BE2C (cell line): ENCODE measurements around the gene LTB4R2.

Experiments used
- DNase-seq: peaks from one replicate; pipeline ENCODE4 v3.0.0-alpha.2; 2020
- H3K27me3 ChIP-seq: fragments of 250-450 bp; sonication (Bioruptor Pico); 2 replicates; pipeline ENCODE4 v1.5.1; 2020; ENCODE audit warnings: mild to moderate bottlenecking
- H3K36me3 ChIP-seq: fragments of 250-450 bp; sonication (Bioruptor Pico); 2 replicates; pipeline ENCODE4 v1.5.1; 2020; ENCODE audit warnings: mild to moderate bottlenecking
- H3K4me1 ChIP-seq: fragments of 250-450 bp; sonication (Bioruptor Pico); 2 replicates; pipeline ENCODE4 v1.5.1; 2020
- H3K4me3 ChIP-seq: 2 replicates; pipeline ENCODE4 v1.5.1; 2011; ENCODE audit warnings: low read depth, low read length
- H3K9me3 ChIP-seq: fragments of 250-450 bp; sonication (Bioruptor Pico); 2 replicates; pipeline ENCODE4 v1.5.1; 2020
- CTCF ChIP-seq: IDR thresholded peaks from 2 replicates; pipeline ENCODE4 v1.5.1; 2012; ENCODE audit warnings: mild to moderate bottlenecking, low read depth, low read length

Gene LTB4R2

GRCh38 chr14:24263848-24264247 lies 46.1 kb upstream of the LTB4R2 start:
- Histone ChIP-seq H3K27me3 (no peaks in the 10 kb centered on the region), H3K9me3 (no peaks in the 10 kb centered on the region), H3K4me1 (no peaks in the 10 kb centered on the region), H3K36me3 (no peaks in the 10 kb centered on the region), H3K4me3 (no peak overlapping the region)
- no peak for TF ChIP-seq CTCF
- no peak for DNase-seq

GRCh38 chr14:24264298-24264697 lies 45.6 kb upstream of the LTB4R2 start:
- Histone ChIP-seq H3K4me3 (no peak overlapping the region), H3K27me3 (no peaks in the 10 kb centered on the region), H3K4me1 (no peaks in the 10 kb centered on the region), H3K9me3 (no peaks in the 10 kb centered on the region), H3K36me3 (no peaks in the 10 kb centered on the region)
- DNase-seq, result no peak
- TF ChIP-seq CTCF, result no peak

DNA sequence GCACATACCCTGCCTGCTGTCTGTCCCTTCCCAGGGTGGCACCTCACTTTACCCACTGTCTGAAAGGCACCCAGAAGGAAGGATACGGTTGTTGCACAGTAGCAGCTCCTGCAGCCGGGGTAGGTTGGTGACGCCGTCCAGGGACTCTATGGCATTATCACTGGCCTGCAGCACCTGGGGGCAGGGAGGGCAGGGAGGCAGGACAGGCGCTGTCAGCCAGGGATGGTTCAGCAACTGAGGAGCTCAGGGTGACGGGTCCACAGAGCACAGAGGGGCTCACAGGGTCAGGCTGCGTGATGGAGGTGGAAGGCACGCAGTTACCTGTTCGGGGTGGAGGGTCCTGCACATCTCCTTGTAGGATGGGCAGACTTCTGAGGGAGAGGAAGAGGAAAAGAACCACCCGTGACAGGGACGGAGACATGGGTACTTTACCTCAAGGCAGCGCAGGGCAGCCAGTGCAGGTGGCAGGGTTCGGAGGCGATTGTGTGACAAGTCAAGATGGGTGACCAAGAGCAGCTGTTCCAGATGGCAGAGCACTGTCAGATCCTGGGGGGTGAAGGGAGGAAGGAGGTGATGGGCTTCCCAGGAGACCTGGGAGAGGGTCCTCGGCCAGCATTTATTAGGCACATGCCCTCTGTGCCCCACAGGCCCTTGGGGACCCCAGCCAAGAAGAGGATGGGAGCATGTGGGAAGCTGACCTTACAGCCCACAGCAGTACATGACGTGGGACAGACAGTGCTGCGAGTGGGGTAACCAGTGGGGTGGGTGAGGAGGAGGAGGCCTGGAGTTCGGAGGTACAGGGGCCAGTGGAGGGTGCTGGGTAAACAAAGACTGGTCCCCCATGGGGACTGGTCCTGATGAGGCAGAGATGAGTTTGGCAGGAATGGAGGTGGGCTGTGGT lies 43.3 kb upstream of the LTB4R2 start:
- DNase-seq, result no peak
- Histone ChIP-seq H3K4me3 (no peak overlapping the region), H3K36me3 (no peaks in the 10 kb centered on the region), H3K4me1 (no peaks in the 10 kb centered on the region), H3K9me3 (no peaks in the 10 kb centered on the region), H3K27me3 (no peaks in the 10 kb centered on the region)
- no peak for TF ChIP-seq CTCF

GRCh38 chr14:24267516-24267915 lies 42.4 kb upstream of the LTB4R2 start:
- Histone ChIP-seq H3K27me3 (no peaks in the 10 kb centered on the region), H3K9me3 (no peaks in the 10 kb centered on the region), H3K4me3 (no peak overlapping the region), H3K36me3 (no peaks in the 10 kb centered on the region), H3K4me1 (no peaks in the 10 kb centered on the region)
- DNase-seq, result no peak
- TF ChIP-seq CTCF, result no peak

GRCh38 chr14:24268225-24268624 lies 41.7 kb upstream of the LTB4R2 start:
- no peak for TF ChIP-seq CTCF
- H3K4me1 ChIP-seq, result no peaks in the 10 kb centered on the region
- H3K9me3 ChIP-seq, result no peaks in the 10 kb centered on the region

GRCh38 chr14:24269368-24269767 lies 40.6 kb upstream of the LTB4R2 start:
- Histone ChIP-seq H3K4me1 (no peaks in the 10 kb centered on the region), H3K36me3 (no peaks in the 10 kb centered on the region), H3K4me3 (no peak overlapping the region), H3K9me3 (no peaks in the 10 kb centered on the region), H3K27me3 (no peaks in the 10 kb centered on the region)
- no peak for TF ChIP-seq CTCF
- DNase-seq, result no peak

More at GRCh38 chr14:24268225-24268624, 41.7 kb upstream of the LTB4R2 start:
- Histone ChIP-seq H3K36me3 (no peaks in the 10 kb centered on the region), H3K27me3 (no peaks in the 10 kb centered on the region), H3K4me3 (no peak overlapping the region)
- DNase-seq, result no peak
